Measurements from ENCODE around the gene CFD.

GRCh38 chr19:873084-873483 lies 13.6 kb downstream of the CFD start:
- no peak for TF ChIP-seq CTCF (IDR thresholded peaks at IDR 0.05 in 2 of 3, conservative IDR thresholded peaks at IDR 0.05 in 1 of 3; ENCODE audit: control insufficient read depth in 2 of 3, extremely low read depth in 1 of 3, insufficient read depth in 1 of 3, low read depth in 3 of 3, low read length in 3 of 3)
- TF ChIP-seq EP300 (IDR thresholded peaks at IDR 0.05; ENCODE audit: borderline replicate concordance in 1 of 2, control insufficient read depth in 1 of 2, low read depth in 2 of 2, low read length in 2 of 2), result no peak
- TF ChIP-seq POLR2AphosphoS5 (IDR thresholded peaks at IDR 0.05; ENCODE audit: low read length), result no peak
- no peak for TF ChIP-seq YY1 (IDR thresholded peaks at IDR 0.05; ENCODE audit: low read depth, low read length)
- TF ChIP-seq NR2C2 (IDR thresholded peaks at IDR 0.05; ENCODE audit: borderline replicate concordance, control insufficient read depth, insufficient read length, low read depth), result no peak
- TF ChIP-seq IRF3 (IDR thresholded peaks at IDR 0.05), result no peak
- TF ChIP-seq KDM1A (IDR thresholded peaks at IDR 0.05; ENCODE audit: borderline replicate concordance), result no peak
- no peak for TF ChIP-seq ZZZ3 (IDR thresholded peaks at IDR 0.05; ENCODE audit: control insufficient read depth, insufficient read length, low read depth)
- TF ChIP-seq, protein P1, sequence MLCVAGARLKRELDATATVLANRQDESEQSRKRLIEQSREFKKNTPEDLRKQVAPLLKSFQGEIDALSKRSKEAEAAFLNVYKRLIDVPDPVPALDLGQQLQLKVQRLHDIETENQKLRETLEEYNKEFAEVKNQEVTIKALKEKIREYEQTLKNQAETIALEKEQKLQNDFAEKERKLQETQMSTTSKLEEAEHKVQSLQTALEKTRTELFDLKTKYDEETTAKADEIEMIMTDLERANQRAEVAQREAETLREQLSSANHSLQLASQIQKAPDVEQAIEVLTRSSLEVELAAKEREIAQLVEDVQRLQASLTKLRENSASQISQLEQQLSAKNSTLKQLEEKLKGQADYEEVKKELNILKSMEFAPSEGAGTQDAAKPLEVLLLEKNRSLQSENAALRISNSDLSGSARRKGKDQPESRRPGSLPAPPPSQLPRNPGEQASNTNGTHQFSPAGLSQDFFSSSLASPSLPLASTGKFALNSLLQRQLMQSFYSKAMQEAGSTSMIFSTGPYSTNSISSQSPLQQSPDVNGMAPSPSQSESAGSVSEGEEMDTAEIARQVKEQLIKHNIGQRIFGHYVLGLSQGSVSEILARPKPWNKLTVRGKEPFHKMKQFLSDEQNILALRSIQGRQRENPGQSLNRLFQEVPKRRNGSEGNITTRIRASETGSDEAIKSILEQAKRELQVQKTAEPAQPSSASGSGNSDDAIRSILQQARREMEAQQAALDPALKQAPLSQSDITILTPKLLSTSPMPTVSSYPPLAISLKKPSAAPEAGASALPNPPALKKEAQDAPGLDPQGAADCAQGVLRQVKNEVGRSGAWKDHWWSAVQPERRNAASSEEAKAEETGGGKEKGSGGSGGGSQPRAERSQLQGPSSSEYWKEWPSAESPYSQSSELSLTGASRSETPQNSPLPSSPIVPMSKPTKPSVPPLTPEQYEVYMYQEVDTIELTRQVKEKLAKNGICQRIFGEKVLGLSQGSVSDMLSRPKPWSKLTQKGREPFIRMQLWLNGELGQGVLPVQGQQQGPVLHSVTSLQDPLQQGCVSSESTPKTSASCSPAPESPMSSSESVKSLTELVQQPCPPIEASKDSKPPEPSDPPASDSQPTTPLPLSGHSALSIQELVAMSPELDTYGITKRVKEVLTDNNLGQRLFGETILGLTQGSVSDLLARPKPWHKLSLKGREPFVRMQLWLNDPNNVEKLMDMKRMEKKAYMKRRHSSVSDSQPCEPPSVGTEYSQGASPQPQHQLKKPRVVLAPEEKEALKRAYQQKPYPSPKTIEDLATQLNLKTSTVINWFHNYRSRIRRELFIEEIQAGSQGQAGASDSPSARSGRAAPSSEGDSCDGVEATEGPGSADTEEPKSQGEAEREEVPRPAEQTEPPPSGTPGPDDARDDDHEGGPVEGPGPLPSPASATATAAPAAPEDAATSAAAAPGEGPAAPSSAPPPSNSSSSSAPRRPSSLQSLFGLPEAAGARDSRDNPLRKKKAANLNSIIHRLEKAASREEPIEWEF (IDR thresholded peaks at IDR 0.05; ENCODE audit: insufficient replicate concordance, low read depth, low read length), result no peak
- TF ChIP-seq PML (IDR thresholded peaks at IDR 0.05; ENCODE audit: low read length), result no peak
- no peak for TF ChIP-seq EZH2 (IDR thresholded peaks at IDR 0.05; ENCODE audit: borderline replicate concordance, control insufficient read depth, low read depth, low read length)
